Esophagus muscularis mucosa (tissue), 4 donors: ENCODE results near the gene BIN1. TPM values are rescaled to one million over a fixed set of nuclear protein-coding genes. Genes with fewer than 3 reads are reported as not detected.
A peak's percentile ranks its signal among the peaks of the same experiment; 100 is the strongest.

ENCODE experiments used
- DNase-seq: peaks from one replicate; pipeline ENCODE4 v3.0.0-alpha.2; 2017; ENCODE audit errors: extremely low spot score
- H3K27ac ChIP-seq, 4 donors: fragments of 200-600 bp; sonication (generic); replicated peaks in 1 of 4; 1 replicate in 3 of 4; 2 replicates in 1 of 4; pipeline ENCODE4 v1.5.1; 2016 to 2019; ENCODE audit warnings: mild to moderate bottlenecking in 1 of 4
- H3K27me3 ChIP-seq, 4 donors: fragments of 200-600 bp; sonication (generic); one replicate each; pipeline versions ENCODE4 v1.5.1 to v1.6.0; 2016 to 2019
- H3K36me3 ChIP-seq, 4 donors: fragments of 200-600 bp; sonication (generic); one replicate each; pipeline ENCODE4 v1.5.1; 2016 to 2019
- H3K4me1 ChIP-seq, 4 donors: fragments of 200-600 bp; sonication (generic); one replicate each; pipeline ENCODE4 v1.5.1; 2016 to 2019
- H3K4me3 ChIP-seq, 4 donors: fragments of 200-600 bp; sonication (generic); 1 replicate in 2 of 4; 2 replicates in 2 of 4; pipeline ENCODE4 v1.5.1; 2016 to 2019; ENCODE audit warnings: mild to moderate bottlenecking in 4 of 4, moderate library complexity in 1 of 4
- H3K9me3 ChIP-seq, 4 donors: fragments of 200-600 bp; sonication (generic); 1 replicate in 3 of 4; 2 replicates in 1 of 4; pipeline ENCODE4 v1.5.1; 2016 to 2019
- EP300 ChIP-seq: sonication (generic); formaldehyde crosslinking; IDR thresholded peaks from one replicate; pipeline ENCODE4 v1.6.1; 2017; ENCODE audit warnings: antibody characterized with exemption
- POLR2A ChIP-seq: fragments of 450-650 bp; IDR thresholded peaks from one replicate; pipeline ENCODE4 v1.6.1; 2017; ENCODE audit warnings: antibody characterized with exemption, moderate library complexity, mild to moderate bottlenecking, low read depth
- POLR2AphosphoS5 ChIP-seq, 2 donors: sonication (generic); formaldehyde crosslinking; IDR thresholded peaks; one replicate each; pipeline ENCODE4 v1.6.1; 2017; ENCODE audit warnings: antibody characterized with exemption in 2 of 2
- WGBS: methylation state at CpG from one replicate; pipeline ENCODE4 v1.1.5; 2018; 5-methylcytosine and 5-hydroxymethylcytosine counted together
- intact Hi-C: fragments of 100-400 bp; cut with DNase I; formaldehyde crosslinking; loops from one replicate; pipeline ENCODE4 v1.15.1; 2023
- total RNA-seq, 4 donors: library from RNA; depleted of rRNA; stranded (reverse); fragments of >200 nt; gene quantifications; one replicate each; pipeline versions ENCODE4 v1.1.0 to v1.2.1, GENCODE V29; 2016
- TF ChIP-seq, protein P1 (sequence below), 3 experiments: fragments of 200-600 bp in 2 of 3; fragments of 450-650 bp in 1 of 3; sonication (generic) in 2 of 3; IDR thresholded peaks; one replicate each; pipeline ENCODE4 v1.5.1; 2017 to 2019; ENCODE audit warnings: antibody characterized with exemption in 3 of 3, mild to moderate bottlenecking in 2 of 3, moderate library complexity in 1 of 3

BIN1 gene
- total RNA-seq, 4 donors from 2014 or later, result 32.4 to 78.2 (median 50.2) TPM

- no peaks in the 10 kb centered on the region for H3K27me3 ChIP-seq
- intact Hi-C loops, result no loop called here
- peak overlapping the region in 1 of 4 donors; percentile 7 for H3K27ac ChIP-seq
- peaks cover 30 to 73% (median 61%) of the 10 kb centered on the region in 4 donors for H3K4me1 ChIP-seq
- 79% methylated on average over 10 of the region's 18 CpGs for WGBS
- no peaks in the 10 kb centered on the region for H3K9me3 ChIP-seq
- DNase-seq, result no peak
- H3K36me3 ChIP-seq, result peaks cover 0 to 6% (median 0%) of the 10 kb centered on the region in 4 donors
- no peak for TF ChIP-seq POLR2A
- no peak for TF ChIP-seq EP300
- TF ChIP-seq POLR2AphosphoS5 (IDR thresholded peaks at IDR 0.05), result no peak
- TF ChIP-seq, protein P1, sequence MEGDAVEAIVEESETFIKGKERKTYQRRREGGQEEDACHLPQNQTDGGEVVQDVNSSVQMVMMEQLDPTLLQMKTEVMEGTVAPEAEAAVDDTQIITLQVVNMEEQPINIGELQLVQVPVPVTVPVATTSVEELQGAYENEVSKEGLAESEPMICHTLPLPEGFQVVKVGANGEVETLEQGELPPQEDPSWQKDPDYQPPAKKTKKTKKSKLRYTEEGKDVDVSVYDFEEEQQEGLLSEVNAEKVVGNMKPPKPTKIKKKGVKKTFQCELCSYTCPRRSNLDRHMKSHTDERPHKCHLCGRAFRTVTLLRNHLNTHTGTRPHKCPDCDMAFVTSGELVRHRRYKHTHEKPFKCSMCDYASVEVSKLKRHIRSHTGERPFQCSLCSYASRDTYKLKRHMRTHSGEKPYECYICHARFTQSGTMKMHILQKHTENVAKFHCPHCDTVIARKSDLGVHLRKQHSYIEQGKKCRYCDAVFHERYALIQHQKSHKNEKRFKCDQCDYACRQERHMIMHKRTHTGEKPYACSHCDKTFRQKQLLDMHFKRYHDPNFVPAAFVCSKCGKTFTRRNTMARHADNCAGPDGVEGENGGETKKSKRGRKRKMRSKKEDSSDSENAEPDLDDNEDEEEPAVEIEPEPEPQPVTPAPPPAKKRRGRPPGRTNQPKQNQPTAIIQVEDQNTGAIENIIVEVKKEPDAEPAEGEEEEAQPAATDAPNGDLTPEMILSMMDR (IDR thresholded peaks at IDR 0.05), result no peak
- no peak overlapping the region for H3K4me3 ChIP-seq
These were observed 16.5 kb downstream of the BIN1 start for GRCh38 chr2:127090281-127091120.

GRCh38 chr2:127089478-127090235, 17.3 kb downstream of the BIN1 start:
- Histone ChIP-seq H3K27ac (peak overlapping the region in 1 of 4 donors; percentile 7), H3K27me3 (no peaks in the 10 kb centered on the region), H3K9me3 (no peaks in the 10 kb centered on the region), H3K36me3 (peaks cover 0 to 6% (median 0%) of the 10 kb centered on the region in 4 donors), H3K4me1 (peaks cover 30 to 73% (median 61%) of the 10 kb centered on the region in 4 donors), H3K4me3 (no peak overlapping the region)
- no peak for DNase-seq
- 90% methylated on average over 8 of the region's 10 CpGs for WGBS
- intact Hi-C loops, result no loop called here
- TF ChIP-seq POLR2AphosphoS5 (IDR thresholded peaks at IDR 0.05) (no peak), POLR2A (no peak), EP300 (no peak)
- TF ChIP-seq, protein P1 (IDR thresholded peaks at IDR 0.05), result no peak

DNA sequence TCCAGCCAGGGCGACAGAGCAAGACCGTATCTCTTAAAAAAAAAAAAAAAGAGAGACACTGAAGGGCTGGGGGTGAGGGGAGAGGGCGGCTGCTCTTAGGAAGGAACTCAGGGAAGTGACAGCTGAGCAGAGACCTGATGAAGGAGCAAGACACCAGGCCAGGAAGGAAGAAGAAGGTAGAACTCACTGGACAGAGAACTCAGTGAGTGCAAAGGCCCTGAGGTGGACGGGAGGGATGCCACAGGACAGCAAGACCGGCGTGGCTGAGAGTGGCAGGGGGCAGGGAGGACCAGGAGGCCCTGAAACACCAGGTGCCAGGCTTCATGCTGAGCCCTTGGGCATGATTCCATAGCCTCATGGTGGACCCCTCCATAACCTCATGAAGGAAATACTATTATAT, 18.2 kb downstream of the BIN1 start:
- peaks cover 0 to 6% (median 0%) of the 10 kb centered on the region in 4 donors for H3K36me3 ChIP-seq
- peak overlapping the region in 2 of 4 donors; percentile 79 to 80 for H3K27ac ChIP-seq
- H3K4me1 ChIP-seq, result peaks cover 26 to 73% (median 61%) of the 10 kb centered on the region in 4 donors
- intact Hi-C loops, result no loop called here
- H3K27me3 ChIP-seq, result no peaks in the 10 kb centered on the region
- no peak overlapping the region for H3K4me3 ChIP-seq
- H3K9me3 ChIP-seq, result no peaks in the 10 kb centered on the region
- whole genome bisulfite sequencing, result 93% methylated on average over 6 of the region's 6 CpGs
- no peak for DNase-seq
- TF ChIP-seq POLR2AphosphoS5 (IDR thresholded peaks at IDR 0.05) (no peak), POLR2A (no peak), EP300 (no peak)
- TF ChIP-seq, protein P1 (IDR thresholded peaks at IDR 0.05), result no peak

- peak overlapping the region in 3 of 4 donors; percentile 32 to 48 (median 34) for H3K4me3 ChIP-seq
- H3K4me1 ChIP-seq, result peaks cover 26 to 75% (median 63%) of the 10 kb centered on the region in 4 donors
- no peaks in the 10 kb centered on the region for H3K27me3 ChIP-seq
- no peaks in the 10 kb centered on the region for H3K9me3 ChIP-seq
- TF ChIP-seq POLR2A (no peak), EP300 (no peak), POLR2AphosphoS5 (IDR thresholded peaks at IDR 0.05) (no peak)
- TF ChIP-seq, protein P1 (IDR thresholded peaks at IDR 0.05), result no peak
- DNase-seq, result no peak
- intact Hi-C loops, result no loop called here
- peak overlapping the region; percentile 60 to 80 (median 76) for H3K27ac ChIP-seq
- 81% methylated on average over 6 of the region's 13 CpGs for WGBS
- peaks cover 0 to 6% (median 0%) of the 10 kb centered on the region in 4 donors for H3K36me3 ChIP-seq
These were observed 19.0 kb downstream of the BIN1 start for GRCh38 chr2:127087791-127088495.
